Measurements from ENCODE around the gene DEAF1. TPM values are rescaled to one million over a fixed set of nuclear protein-coding genes. Genes with fewer than 3 reads are reported as not detected.

The DEAF1 gene
- total and polyA plus RNA-seq, 9 of the 15 experiments (the other 6 are each of a cell fraction or from before 2014, with no cell fraction given), result 2.0 to 69.1 (median 26.8) TPM

DNA sequence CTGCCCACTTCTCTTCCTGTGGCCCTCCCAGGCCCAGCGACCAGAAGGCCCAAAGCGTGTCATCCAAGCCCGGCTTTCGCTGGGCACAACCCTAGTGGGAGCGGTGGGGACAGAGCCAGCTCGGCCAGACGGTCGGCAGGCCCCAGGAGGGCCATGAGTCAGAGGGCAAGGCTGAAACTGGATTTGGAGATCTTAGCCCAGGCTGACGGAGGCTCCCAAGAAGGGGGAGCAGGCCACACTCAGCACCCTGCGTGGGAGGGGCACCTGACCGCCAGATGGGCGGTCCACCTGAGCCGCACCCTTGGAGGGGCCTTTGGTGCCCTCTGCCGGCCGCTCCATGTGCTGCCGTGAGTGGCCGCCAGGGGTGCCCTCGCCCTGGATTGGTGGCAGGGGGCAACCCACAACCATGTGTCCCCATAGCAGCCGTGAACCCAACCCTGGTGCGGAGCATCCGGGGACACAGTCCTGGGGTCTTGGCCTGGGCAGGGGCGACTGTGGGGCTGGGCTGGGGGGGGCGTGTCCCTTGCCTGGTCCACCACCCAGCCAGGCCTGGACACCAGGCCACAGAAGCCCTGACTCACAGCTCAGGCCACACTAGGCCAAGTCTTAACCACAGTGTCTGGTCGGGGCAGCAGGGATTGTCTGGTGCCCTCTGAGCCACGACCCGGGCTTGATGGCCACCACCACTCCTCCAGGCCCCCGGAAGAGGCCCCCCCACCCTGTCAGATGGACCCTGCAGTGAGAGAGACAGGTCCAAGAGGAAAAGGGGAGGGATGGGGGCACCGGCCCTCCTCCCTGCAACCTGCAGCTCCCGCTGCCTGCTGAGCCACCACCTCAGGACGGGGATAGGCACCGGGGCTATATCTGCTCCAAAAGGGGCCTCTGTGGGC is 33.1 kb upstream of the DEAF1 start:
- peak; percentile 96 for FAIRE-seq
- CTCF ChIA-PET (ENCODE audit: low intra/inter-chr PET ratio), result interaction anchor here (0.6 to 2.5 kb wide), 9 partner anchors 19 to 209 kb away, joined by 3 to 22 read pairs (median 8); partner anchors contain the start of genes AP2A2, SLC25A22, TALDO1 and TMEM80
- WGBS (ENCODE audit: insufficient coverage, low coverage, missing lambda C conversion rate), result 17% methylated on average over 27 of the region's 31 CpGs
- no peaks in the 10 kb centered on the region for H3K9me3 ChIP-seq (replicated peaks; ENCODE audit: control insufficient read depth, insufficient read depth, low read depth, low read length)
- H3K4me2 ChIP-seq (ENCODE audit: insufficient read depth, low read length), result peak overlapping the region; percentile 55
- H3K9ac ChIP-seq (ENCODE audit: insufficient read depth in 1 of 2, low read depth in 2 of 2, low read length in 2 of 2), result peak overlapping the region; percentile 33 to 87
- H4K20me1 ChIP-seq (replicated peaks; ENCODE audit: control insufficient read depth, insufficient read depth, low read length), result no peaks in the 10 kb centered on the region
- no peaks in the 10 kb centered on the region for H3K36me3 ChIP-seq (ENCODE audit: control insufficient read depth, insufficient read depth, low read length)
- H3K4me1 ChIP-seq (replicated peaks in 1 of 2; ENCODE audit: control insufficient read depth in 2 of 2, insufficient read depth in 2 of 2, low read length in 2 of 2), result peaks cover 35 to 63% of the 10 kb centered on the region in 2 experiments
- H3K27me3 ChIP-seq (ENCODE audit: control insufficient read depth in 2 of 2, insufficient read depth in 2 of 2, low read length in 2 of 2), result no peaks in the 10 kb centered on the region
- no TSS peak for BruUV-seq (replicated peaks)
- in situ Hi-C loops (cut with MboI), result no loop called here
- peak; percentile 88 for ATAC-seq
- peak overlapping the region; percentile 72 for H2AFZ ChIP-seq (ENCODE audit: low read depth, low read length)
- peak overlapping the region; percentile 51 for H3K27ac ChIP-seq (ENCODE audit: extremely low read depth, low read depth, low read length)
- POLR2A ChIA-PET, result interaction anchor here (0.6 to 2.8 kb wide), 7 partner anchors 9 to 34 kb away, joined by 3 to 25 read pairs (median 3); partner anchors contain the start of genes DEAF1 and TMEM80
- H3K4me3 ChIP-seq, result no peak overlapping the region
- no peaks in the 10 kb centered on the region for H3K9me1 ChIP-seq (ENCODE audit: control insufficient read depth, insufficient read depth, low read length)
- peak; percentile 94 to 95 (median 94) for DNase-seq (ENCODE audit: extremely low read depth in 1 of 4, low spot score in 3 of 4)
- intact Hi-C loops (cut with micrococcal nuclease), result loop anchor here (5.0 kb wide), 2 partner anchors 69 to 176 kb away; partner anchors contain the start of gene SLC25A22
- no peaks in the 10 kb centered on the region; the same call in 1 of the 3 replicates for H3K79me2 ChIP-seq (ENCODE audit: control insufficient read depth, insufficient read depth, low read length)
- peak; percentile 61; the same call in 1 of the 2 replicates for TF ChIP-seq FOXP1 (CRISPR knock-in tag; IDR thresholded peaks at IDR 0.05)
- TF ChIP-seq, protein P1, sequence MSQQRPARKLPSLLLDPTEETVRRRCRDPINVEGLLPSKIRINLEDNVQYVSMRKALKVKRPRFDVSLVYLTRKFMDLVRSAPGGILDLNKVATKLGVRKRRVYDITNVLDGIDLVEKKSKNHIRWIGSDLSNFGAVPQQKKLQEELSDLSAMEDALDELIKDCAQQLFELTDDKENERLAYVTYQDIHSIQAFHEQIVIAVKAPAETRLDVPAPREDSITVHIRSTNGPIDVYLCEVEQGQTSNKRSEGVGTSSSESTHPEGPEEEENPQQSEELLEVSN (IDR thresholded peaks at IDR 0.05; ENCODE audit: borderline replicate concordance in 1 of 2, extremely low read depth in 1 of 2, insufficient read depth in 1 of 2, insufficient read length in 1 of 2, low read depth in 1 of 2, low read length in 1 of 2, poor library complexity in 1 of 2, severe bottlenecking in 1 of 2), result peak in 1 of 2 experiments; percentile 38
- TF ChIP-seq ATF7 (IDR thresholded peaks at IDR 0.05), result peak; percentile 55; the same call in 1 of the 2 replicates
- TF ChIP-seq SMAD4 (CRISPR knock-in tag; conservative IDR thresholded peaks at IDR 0.05), result peak; percentile 71
- TF ChIP-seq, protein P2, sequence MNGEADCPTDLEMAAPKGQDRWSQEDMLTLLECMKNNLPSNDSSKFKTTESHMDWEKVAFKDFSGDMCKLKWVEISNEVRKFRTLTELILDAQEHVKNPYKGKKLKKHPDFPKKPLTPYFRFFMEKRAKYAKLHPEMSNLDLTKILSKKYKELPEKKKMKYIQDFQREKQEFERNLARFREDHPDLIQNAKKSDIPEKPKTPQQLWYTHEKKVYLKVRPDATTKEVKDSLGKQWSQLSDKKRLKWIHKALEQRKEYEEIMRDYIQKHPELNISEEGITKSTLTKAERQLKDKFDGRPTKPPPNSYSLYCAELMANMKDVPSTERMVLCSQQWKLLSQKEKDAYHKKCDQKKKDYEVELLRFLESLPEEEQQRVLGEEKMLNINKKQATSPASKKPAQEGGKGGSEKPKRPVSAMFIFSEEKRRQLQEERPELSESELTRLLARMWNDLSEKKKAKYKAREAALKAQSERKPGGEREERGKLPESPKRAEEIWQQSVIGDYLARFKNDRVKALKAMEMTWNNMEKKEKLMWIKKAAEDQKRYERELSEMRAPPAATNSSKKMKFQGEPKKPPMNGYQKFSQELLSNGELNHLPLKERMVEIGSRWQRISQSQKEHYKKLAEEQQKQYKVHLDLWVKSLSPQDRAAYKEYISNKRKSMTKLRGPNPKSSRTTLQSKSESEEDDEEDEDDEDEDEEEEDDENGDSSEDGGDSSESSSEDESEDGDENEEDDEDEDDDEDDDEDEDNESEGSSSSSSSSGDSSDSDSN (IDR thresholded peaks at IDR 0.05; ENCODE audit: borderline replicate concordance in 1 of 2, low read depth in 2 of 2, low read length in 2 of 2), result peak; percentile 26 to 45; a peak in 1 of 4 replicates
- TF ChIP-seq, protein P3, sequence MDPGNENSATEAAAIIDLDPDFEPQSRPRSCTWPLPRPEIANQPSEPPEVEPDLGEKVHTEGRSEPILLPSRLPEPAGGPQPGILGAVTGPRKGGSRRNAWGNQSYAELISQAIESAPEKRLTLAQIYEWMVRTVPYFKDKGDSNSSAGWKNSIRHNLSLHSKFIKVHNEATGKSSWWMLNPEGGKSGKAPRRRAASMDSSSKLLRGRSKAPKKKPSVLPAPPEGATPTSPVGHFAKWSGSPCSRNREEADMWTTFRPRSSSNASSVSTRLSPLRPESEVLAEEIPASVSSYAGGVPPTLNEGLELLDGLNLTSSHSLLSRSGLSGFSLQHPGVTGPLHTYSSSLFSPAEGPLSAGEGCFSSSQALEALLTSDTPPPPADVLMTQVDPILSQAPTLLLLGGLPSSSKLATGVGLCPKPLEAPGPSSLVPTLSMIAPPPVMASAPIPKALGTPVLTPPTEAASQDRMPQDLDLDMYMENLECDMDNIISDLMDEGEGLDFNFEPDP (CRISPR knock-in tag; IDR thresholded peaks at IDR 0.05), result 0 out of 2 replicates have a peak, but pooled peaks have one; percentile 31
- no peak for TF ChIP-seq SREBF1 (IDR thresholded peaks at IDR 0.05; ENCODE audit: borderline replicate concordance, low read depth, low read length)
- TF ChIP-seq, protein P4, sequence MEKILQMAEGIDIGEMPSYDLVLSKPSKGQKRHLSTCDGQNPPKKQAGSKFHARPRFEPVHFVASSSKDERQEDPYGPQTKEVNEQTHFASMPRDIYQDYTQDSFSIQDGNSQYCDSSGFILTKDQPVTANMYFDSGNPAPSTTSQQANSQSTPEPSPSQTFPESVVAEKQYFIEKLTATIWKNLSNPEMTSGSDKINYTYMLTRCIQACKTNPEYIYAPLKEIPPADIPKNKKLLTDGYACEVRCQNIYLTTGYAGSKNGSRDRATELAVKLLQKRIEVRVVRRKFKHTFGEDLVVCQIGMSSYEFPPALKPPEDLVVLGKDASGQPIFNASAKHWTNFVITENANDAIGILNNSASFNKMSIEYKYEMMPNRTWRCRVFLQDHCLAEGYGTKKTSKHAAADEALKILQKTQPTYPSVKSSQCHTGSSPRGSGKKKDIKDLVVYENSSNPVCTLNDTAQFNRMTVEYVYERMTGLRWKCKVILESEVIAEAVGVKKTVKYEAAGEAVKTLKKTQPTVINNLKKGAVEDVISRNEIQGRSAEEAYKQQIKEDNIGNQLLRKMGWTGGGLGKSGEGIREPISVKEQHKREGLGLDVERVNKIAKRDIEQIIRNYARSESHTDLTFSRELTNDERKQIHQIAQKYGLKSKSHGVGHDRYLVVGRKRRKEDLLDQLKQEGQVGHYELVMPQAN (IDR thresholded peaks at IDR 0.05; ENCODE audit: borderline replicate concordance), result no peak
- no peak for TF ChIP-seq TCFL5 (CRISPR knock-in tag; conservative IDR thresholded peaks at IDR 0.05)
- 0 out of 2 replicates have a peak, but pooled peaks have one; percentile 40 for TF ChIP-seq SMAD3 (CRISPR knock-in tag; conservative IDR thresholded peaks at IDR 0.05)
- peak; percentile 62; the same call in 1 of the 2 replicates for TF ChIP-seq LCOR (CRISPR knock-in tag; IDR thresholded peaks at IDR 0.05)
- TF ChIP-seq TCF3 (CRISPR knock-in tag; IDR thresholded peaks at IDR 0.05), result peak; percentile 56
